Right lobe of liver (tissue), 6 donors: ENCODE measurements around the gene SLC11A2. TPM values are rescaled to one million over a fixed set of nuclear protein-coding genes. Genes with fewer than 3 reads are reported as not detected.

ENCODE experiments used
- ATAC-seq, 4 donors: fragments of 200-7000 bp; cut with Tn5 transposase; one replicate each; pipeline ENCODE4 v1.9.1; 2020; ENCODE audit warnings: mild to moderate bottlenecking in 4 of 4, moderate library complexity in 4 of 4
- DNase-seq, 3 donors: peaks; one replicate each; pipeline ENCODE4 v3.0.0-alpha.2; 2020
- H3K27ac ChIP-seq, 3 donors: fragments of 200-600 bp; one replicate each; pipeline ENCODE4 v1.8.0; 2022
- H3K27me3 ChIP-seq, 2 donors: fragments of 200-600 bp; one replicate each; pipeline ENCODE4 v1.8.0; 2022
- H3K36me3 ChIP-seq, 4 donors: fragments of 200-600 bp; sonication (generic) in 1 of 4; one replicate each; pipeline versions ENCODE4 v1.5.1 to v1.8.0; 2017 to 2022; ENCODE audit warnings: control low read depth in 1 of 4
- H3K4me1 ChIP-seq, 4 donors: fragments of 200-600 bp; sonication (generic) in 1 of 4; one replicate each; pipeline versions ENCODE4 v1.5.1 to v1.8.0; 2017 to 2022; ENCODE audit warnings: control low read depth in 1 of 4
- H3K4me3 ChIP-seq, 3 donors: fragments of 200-600 bp; one replicate each; pipeline ENCODE4 v1.8.0; 2022
- H3K9me3 ChIP-seq, 4 donors: fragments of 200-600 bp; sonication (generic) in 1 of 4; one replicate each; pipeline versions ENCODE4 v1.5.1 to v1.8.0; 2017 to 2022; ENCODE audit warnings: control low read depth in 1 of 4
- CTCF ChIP-seq, 4 donors: fragments of 200-600 bp in 3 of 4; fragments of 450-650 bp in 1 of 4; IDR thresholded peaks; one replicate each; pipeline versions ENCODE4 v1.5.1 to v1.8.0; 2016 to 2022; ENCODE audit warnings: antibody characterized with exemption in 4 of 4, mild to moderate bottlenecking in 2 of 4
- POLR2A ChIP-seq: fragments of 450-650 bp; IDR thresholded peaks from one replicate; pipeline ENCODE4 v1.6.1; 2017; ENCODE audit warnings: antibody characterized with exemption, mild to moderate bottlenecking
- WGBS: methylation state at CpG from one replicate; pipeline ENCODE4 v1.1.6; 2018; ENCODE audit warnings: low coverage, low lambda C conversion rate; ENCODE audit not compliant: insufficient coverage; ENCODE audit errors: missing lambda C conversion rate; 5-methylcytosine and 5-hydroxymethylcytosine counted together
- intact Hi-C, 2 donors: fragments of 100-400 bp; cut with DNase I; formaldehyde crosslinking; loops; one replicate each; pipeline versions ENCODE4 v1.11.2 to v1.14.1; 2022
- total RNA-seq, 6 experiments: library from RNA; depleted of rRNA in 2 of 6; stranded (reverse); fragments of >200 nt in 2 of 6; fragmentation: NEBNext Ultra II Directional in 3 of 6; extraction: Animal tissue kit (Norgen Biotek cat#: 25700) in 3 of 6; gene quantifications; one replicate each; pipeline versions ENCODE4 v1.1.0 to v1.2.4, GENCODE V29; 2016 to 2023
- donor health status: DM: no; HTN: yes; CAD: no.
- donor health status: DM: no; HTN: no; CAD: no.
- donor health status: DM: no; HTN: no; CAD: no.
- donor health status: DM: no; HTN: yes; CAD: no.
- donor health status: DM: no; HTN: yes; CAD: no.

Gene SLC11A2
- total RNA-seq, 6 experiments from 2014 or later, result 27.8 to 51.6 (median 34.2) TPM

DNA sequence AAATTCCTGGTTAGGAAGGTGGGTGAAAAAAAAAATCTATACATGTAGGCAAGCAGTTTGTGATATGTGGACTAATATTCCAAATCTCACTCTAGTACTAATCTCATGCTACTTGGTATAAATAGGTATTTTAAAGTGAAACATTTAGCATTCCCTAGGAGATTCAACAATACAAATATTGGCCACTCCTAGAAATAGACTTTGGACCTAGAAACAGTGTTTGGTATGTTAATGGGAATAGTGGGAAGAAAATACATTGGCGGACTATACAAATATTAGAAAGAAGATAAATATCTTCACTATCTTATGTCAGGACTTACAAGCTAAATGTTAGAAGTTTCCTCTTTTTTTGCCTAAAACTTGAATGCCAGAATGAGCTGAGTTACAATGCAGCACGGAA lies 45.6 kb downstream of the SLC11A2 start:
- Histone ChIP-seq H3K27ac (peak overlapping the region in 2 of 3 donors; percentile 58 to 61), H3K36me3 (no peaks in the 10 kb centered on the region), H3K4me1 (peaks cover 0 to 23% (median 6%) of the 10 kb centered on the region in 4 donors), H3K4me3 (no peak overlapping the region), H3K27me3 (no peaks in the 10 kb centered on the region), H3K9me3 (peaks cover 0 to 2% (median 0%) of the 10 kb centered on the region in 4 donors)
- intact Hi-C loops, result loop anchor here (10.0 kb wide), 2 partner anchors 56 to 156 kb away; a partner anchor contains a TSS
- 21% methylated on average over 2 of the region's 2 CpGs for WGBS
- TF ChIP-seq CTCF (IDR thresholded peaks at IDR 0.05) (no peak), POLR2A (no peak)
- peak; percentile 75 to 91 (median 75) for ATAC-seq
- no peak for DNase-seq

GRCh38 chr12:50979369-50980052 lies 46.7 kb downstream of the SLC11A2 start:
- Histone ChIP-seq H3K36me3 (no peaks in the 10 kb centered on the region), H3K27me3 (no peaks in the 10 kb centered on the region), H3K9me3 (peaks cover 0 to 2% (median 0%) of the 10 kb centered on the region in 4 donors), H3K27ac (peak overlapping the region in 2 of 3 donors; percentile 58 to 61), H3K4me3 (no peak overlapping the region), H3K4me1 (peaks cover 0 to 13% (median 3%) of the 10 kb centered on the region in 4 donors)
- DNase-seq, result no peak
- ATAC-seq, result no peak
- TF ChIP-seq POLR2A (no peak), CTCF (IDR thresholded peaks at IDR 0.05) (no peak)
- WGBS, result 53% methylated on average over 6 of the region's 6 CpGs
- intact Hi-C loops, result loop anchor here (10.0 kb wide), 2 partner anchors 55 to 155 kb away; a partner anchor contains a TSS

DNA sequence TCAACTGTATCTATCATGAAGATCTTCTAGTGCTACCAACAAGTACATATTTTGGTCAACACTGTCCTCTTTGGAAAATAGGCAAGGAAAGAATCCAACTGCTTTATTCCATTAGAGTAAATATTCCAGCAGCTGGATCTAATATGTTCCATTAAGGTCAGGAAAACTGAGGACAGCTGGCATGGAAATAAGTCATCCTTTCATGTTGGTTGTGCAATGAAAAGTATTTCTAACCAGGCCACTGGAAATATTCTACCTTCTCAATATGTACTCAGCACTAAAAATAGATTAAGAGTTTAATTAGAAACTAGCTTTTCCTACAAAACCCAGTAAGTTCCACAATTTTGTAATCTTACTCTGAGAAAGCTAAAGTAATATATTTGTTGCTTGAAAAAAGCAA lies 54.2 kb downstream of the SLC11A2 start:
- TF ChIP-seq POLR2A, result no peak
- TF ChIP-seq CTCF (IDR thresholded peaks at IDR 0.05), result no peak
- ATAC-seq (peak; percentile 64 to 97 (median 92)), DNase-seq (no peak)
- no peak overlapping the region for H3K4me3 ChIP-seq
- H3K36me3 ChIP-seq, result no peaks in the 10 kb centered on the region
- H3K27me3 ChIP-seq, result no peaks in the 10 kb centered on the region
- peak overlapping the region in 2 of 3 donors; percentile 34 to 86 for H3K27ac ChIP-seq
- intact Hi-C loops, result no loop called here
- H3K4me1 ChIP-seq, result peaks cover 0 to 15% (median 4%) of the 10 kb centered on the region in 4 donors
- no peaks in the 10 kb centered on the region for H3K9me3 ChIP-seq

GRCh38 chr12:50964432-50964831 lies 61.8 kb downstream of the SLC11A2 start:
- TF ChIP-seq POLR2A (no peak), CTCF (IDR thresholded peaks at IDR 0.05) (no peak)
- Histone ChIP-seq H3K4me3 (no peak overlapping the region), H3K27ac (no peak overlapping the region), H3K27me3 (no peaks in the 10 kb centered on the region), H3K4me1 (no peaks in the 10 kb centered on the region), H3K36me3 (no peaks in the 10 kb centered on the region), H3K9me3 (no peaks in the 10 kb centered on the region)
- intact Hi-C loops, result no loop called here
- ATAC-seq (no peak), DNase-seq (no peak)
- 36% methylated on average over 1 of the region's 1 CpG for WGBS
